Esophagus squamous epithelium (tissue), 4 donors: ENCODE results near the gene RAPGEF5.

Source experiments
- CTCF ChIP-seq, 6 experiments: fragments of 450-650 bp in 4 of 6; fragments of 200-600 bp in 2 of 6; sonication (generic) in 2 of 6; IDR thresholded peaks; one replicate each; pipeline ENCODE4 v1.5.1; 2016 to 2019; ENCODE audit warnings: antibody characterized with exemption in 6 of 6, mild to moderate bottlenecking in 4 of 6, moderate library complexity in 4 of 6
- POLR2A ChIP-seq, 4 donors: fragments of 450-650 bp; IDR thresholded peaks; one replicate each; pipeline ENCODE4 v1.6.1; 2017; ENCODE audit warnings: antibody characterized with exemption in 4 of 4, mild to moderate bottlenecking in 4 of 4, moderate library complexity in 3 of 4

- TF ChIP-seq POLR2A (IDR thresholded peaks at IDR 0.05): no peak
- no peak for TF ChIP-seq CTCF (IDR thresholded peaks at IDR 0.05)
These were observed 126.7 kb downstream of the RAPGEF5 start for GRCh38 chr7:22230238-22230637.
